GM23248 (cell line): ENCODE data around the gene RBMY1J.
"Not testable (repeated sequence)": the region's sequence is repeated elsewhere in the genome, so short reads cannot be mapped to it uniquely, and the experiment has no call there.

Source experiments
- EZH2 ChIP-seq: fragments of 200-600 bp; sonication (generic); IDR thresholded peaks from 2 replicates; pipeline ENCODE4 v1.6.1; 2018; ENCODE audit warnings: antibody characterized with exemption, mild to moderate bottlenecking; ENCODE audit not compliant: insufficient read depth, poor library complexity, severe bottlenecking
- EZH2phosphoT487 ChIP-seq: fragments of 200-600 bp; sonication (generic); IDR thresholded peaks from 2 replicates; pipeline ENCODE4 v1.6.1; 2018; ENCODE audit warnings: antibody characterized with exemption, moderate library complexity, mild to moderate bottlenecking, low read depth; ENCODE audit not compliant: insufficient read depth

- not testable (repeated sequence) for TF ChIP-seq EZH2phosphoT487, EZH2
These were observed 58.8 kb downstream of the RBMY1J start for GRCh38 chrY:22461962-22462361.
